Vagina (tissue), 2 donors: Measurements from ENCODE around the gene COX15. TPM values are rescaled to one million over a fixed set of nuclear protein-coding genes. Genes with fewer than 3 reads are reported as not detected.

Experiments
- DNase-seq, 2 donors: peaks; one replicate each; pipeline ENCODE4 v3.0.0-alpha.2; 2017; ENCODE audit errors: extremely low spot score in 2 of 2
- H3K27ac ChIP-seq: fragments of 200-600 bp; sonication (generic); one replicate; pipeline ENCODE4 v1.5.1; 2019
- H3K27me3 ChIP-seq: fragments of 200-600 bp; sonication (generic); one replicate; pipeline ENCODE4 v1.5.1; 2019
- H3K36me3 ChIP-seq, 2 donors: fragments of 200-600 bp; sonication (generic); one replicate each; pipeline ENCODE4 v1.5.1; 2017 to 2019
- H3K4me1 ChIP-seq: fragments of 200-600 bp; sonication (generic); one replicate; pipeline ENCODE4 v1.5.1; 2019
- H3K4me3 ChIP-seq, 2 donors: fragments of 200-600 bp; sonication (generic); 1 replicate in 1 of 2; 2 replicates in 1 of 2; pipeline ENCODE4 v1.5.1; 2016 to 2019
- H3K9me3 ChIP-seq: fragments of 200-600 bp; sonication (generic); one replicate; pipeline ENCODE4 v1.5.1; 2019
- CTCF ChIP-seq, 3 experiments: fragments of 450-650 bp in 2 of 3; fragments of 200-600 bp in 1 of 3; sonication (generic) in 1 of 3; IDR thresholded peaks; one replicate each; pipeline ENCODE4 v1.5.1; 2017 to 2019; ENCODE audit warnings: antibody characterized with exemption in 3 of 3, mild to moderate bottlenecking in 2 of 3, moderate library complexity in 2 of 3
- POLR2A ChIP-seq, 2 donors: fragments of 450-650 bp; IDR thresholded peaks; one replicate each; pipeline ENCODE4 v1.6.1; 2017; ENCODE audit warnings: antibody characterized with exemption in 2 of 2, mild to moderate bottlenecking in 2 of 2, moderate library complexity in 2 of 2
- POLR2AphosphoS5 ChIP-seq, 2 donors: sonication (generic); formaldehyde crosslinking; IDR thresholded peaks; one replicate each; pipeline ENCODE4 v1.9.0; 2017; ENCODE audit warnings: antibody characterized with exemption in 2 of 2, mild to moderate bottlenecking in 2 of 2, low read depth in 1 of 2; ENCODE audit not compliant: insufficient read depth in 1 of 2
- intact Hi-C: fragments of 100-400 bp; cut with DNase I; formaldehyde crosslinking; loops from one replicate; pipeline ENCODE4 v1.15.1; 2023
- total RNA-seq: library from RNA; depleted of rRNA; stranded (reverse); fragments of >200 nt; gene quantifications from one replicate; pipeline ENCODE4 v1.2.3, GENCODE V29; 2016

Gene COX15
- total RNA-seq, 1 donor from 2014 or later = 19.2 TPM

GRCh38 chr10:99733366-99733765 is 1.4 kb upstream of the COX15 start:
- Histone ChIP-seq H3K9me3 (no peaks in the 10 kb centered on the region), H3K27me3 (no peaks in the 10 kb centered on the region), H3K27ac (no peak overlapping the region), H3K4me1 (peaks cover 32% of the 10 kb centered on the region), H3K36me3 (peaks cover 0 to 16% of the 10 kb centered on the region in 2 donors), H3K4me3 (peak overlapping the region in 1 of 2 donors; percentile 95)
- no peak for TF ChIP-seq POLR2A (IDR thresholded peaks at IDR 0.05)
- TF ChIP-seq POLR2AphosphoS5 (IDR thresholded peaks at IDR 0.05; ENCODE audit: insufficient read depth in 1 of 2, low read depth in 1 of 2) = no peak
- TF ChIP-seq CTCF (IDR thresholded peaks at IDR 0.05) = no peak
- DNase-seq = no peak
- intact Hi-C loops = no loop called here

- Histone ChIP-seq H3K36me3 (peaks cover 0 to 8% of the 10 kb centered on the region in 2 donors), H3K4me3 (peak overlapping the region; percentile 71 to 95), H3K27ac (peak overlapping the region; percentile 95), H3K27me3 (no peaks in the 10 kb centered on the region), H3K4me1 (peaks cover 32% of the 10 kb centered on the region), H3K9me3 (no peaks in the 10 kb centered on the region)
- intact Hi-C loops = no loop called here
- TF ChIP-seq CTCF (IDR thresholded peaks at IDR 0.05) (no peak), POLR2AphosphoS5 (IDR thresholded peaks at IDR 0.05; ENCODE audit: insufficient read depth in 1 of 2, low read depth in 1 of 2) (no peak), POLR2A (IDR thresholded peaks at IDR 0.05) (no peak)
- no peak for DNase-seq
Observed at GRCh38 chr10:99731306-99732032, 458 bp downstream of the COX15 start.

GRCh38 chr10:99730026-99730425 is 1.9 kb downstream of the COX15 start:
- no peak overlapping the region for H3K27ac ChIP-seq
- TF ChIP-seq POLR2AphosphoS5 (IDR thresholded peaks at IDR 0.05; ENCODE audit: insufficient read depth in 1 of 2, low read depth in 1 of 2) (no peak), POLR2A (IDR thresholded peaks at IDR 0.05) (no peak), CTCF (IDR thresholded peaks at IDR 0.05) (no peak)
- H3K27me3 ChIP-seq = no peaks in the 10 kb centered on the region
- H3K4me3 ChIP-seq = no peak overlapping the region
- no peak for DNase-seq
- H3K36me3 ChIP-seq = peaks cover 0 to 20% of the 10 kb centered on the region in 2 donors
- H3K9me3 ChIP-seq = no peaks in the 10 kb centered on the region
- peaks cover 32% of the 10 kb centered on the region for H3K4me1 ChIP-seq
- intact Hi-C loops = no loop called here

- intact Hi-C loops = no loop called here
- H3K36me3 ChIP-seq = peaks cover 0 to 70% of the 10 kb centered on the region in 2 donors
Observed at GRCh38 chr10:99720387-99720786, 11.5 kb downstream of the COX15 start.

More at GRCh38 chr10:99720387-99720786, 11.5 kb downstream of the COX15 start:
- no peak for DNase-seq
- Histone ChIP-seq H3K27me3 (no peaks in the 10 kb centered on the region), H3K9me3 (no peaks in the 10 kb centered on the region), H3K27ac (no peak overlapping the region), H3K4me3 (no peak overlapping the region), H3K4me1 (no peaks in the 10 kb centered on the region)
- no peak for TF ChIP-seq POLR2AphosphoS5 (IDR thresholded peaks at IDR 0.05; ENCODE audit: insufficient read depth in 1 of 2, low read depth in 1 of 2)
- TF ChIP-seq CTCF (IDR thresholded peaks at IDR 0.05) = no peak
- no peak for TF ChIP-seq POLR2A (IDR thresholded peaks at IDR 0.05)
